Measurements from ENCODE around the gene GRM4. TPM values are rescaled to one million over a fixed set of nuclear protein-coding genes. Genes with fewer than 3 reads are reported as not detected.

Gene GRM4
- total and polyA plus RNA-seq, 2 experiments from 2014 or later = 0.10 to 0.22 TPM

GRCh38 chr6:34093854-34094430 is 51.9 kb downstream of the GRM4 start:
- Histone ChIP-seq H3F3A (ENCODE audit: insufficient read depth) (no peaks in the 10 kb centered on the region), H3K4me3 (no peak overlapping the region), H3K9ac (no peak overlapping the region), H3K27ac (no peak overlapping the region), H3K27me3 (replicated peaks; ENCODE audit: insufficient read depth) (peaks cover 14% of the 10 kb centered on the region), H3K4me1 (ENCODE audit: insufficient read depth) (no peaks in the 10 kb centered on the region), H3K36me3 (ENCODE audit: low read depth) (no peaks in the 10 kb centered on the region), H3K9me2 (ENCODE audit: insufficient read depth) (no peaks in the 10 kb centered on the region), H3K4me2 (ENCODE audit: unreplicated experiment) (no peak overlapping the region), H3K79me2 (ENCODE audit: insufficient read depth) (no peaks in the 10 kb centered on the region), H2AFZ (no peak overlapping the region), H3K9me3 (ENCODE audit: low read depth) (no peaks in the 10 kb centered on the region), H4K20me1 (ENCODE audit: insufficient read depth) (no peaks in the 10 kb centered on the region)
- 5 to 6% methylated on average over 4 of the region's 4 CpGs for WGBS, 2 experiments (ENCODE audit: low coverage in 1 of 2, low lambda C conversion rate in 2 of 2, missing lambda C conversion rate in 2 of 2)
- no peak for DNase-seq
- in situ Hi-C loops (cut with MboI) = no loop called here
- TF ChIP-seq EZH2phosphoT487 (IDR thresholded peaks at IDR 0.05; ENCODE audit: insufficient read depth, low read depth) (no peak), EZH2 (IDR thresholded peaks at IDR 0.05; ENCODE audit: insufficient read depth, poor library complexity, severe bottlenecking) (no peak)

DNA sequence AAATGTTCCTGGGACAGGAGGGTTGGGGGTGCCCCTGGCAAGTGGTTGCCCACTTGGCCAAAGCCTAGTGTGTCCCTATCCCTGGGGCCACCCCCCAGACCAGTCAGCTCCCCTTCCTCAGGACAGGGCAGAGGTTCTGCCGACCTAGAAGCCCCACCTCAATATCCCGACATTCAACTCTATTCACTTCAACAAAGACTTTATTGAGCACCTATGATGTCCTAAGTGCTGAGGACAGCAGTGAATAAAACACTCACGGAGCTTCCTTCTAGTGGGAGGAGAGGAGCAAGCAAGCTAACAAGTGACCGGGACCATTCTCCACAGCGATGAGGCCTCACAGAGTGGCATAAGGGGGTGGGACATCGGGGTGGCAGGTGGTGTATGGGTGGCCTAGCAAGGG is 52.7 kb downstream of the GRM4 start:
- H3K36me3 ChIP-seq (ENCODE audit: low read depth) = no peaks in the 10 kb centered on the region

GRCh38 chr6:34092631-34093030 is 53.3 kb downstream of the GRM4 start:
- Histone ChIP-seq H4K20me1 (ENCODE audit: insufficient read depth) (no peaks in the 10 kb centered on the region), H3K9me3 (ENCODE audit: low read depth) (no peaks in the 10 kb centered on the region), H2AFZ (no peak overlapping the region), H3F3A (ENCODE audit: insufficient read depth) (no peaks in the 10 kb centered on the region), H3K9me2 (ENCODE audit: insufficient read depth) (no peaks in the 10 kb centered on the region), H3K36me3 (ENCODE audit: low read depth) (no peaks in the 10 kb centered on the region), H3K79me2 (ENCODE audit: insufficient read depth) (no peaks in the 10 kb centered on the region), H3K4me1 (ENCODE audit: insufficient read depth) (no peaks in the 10 kb centered on the region), H3K4me2 (ENCODE audit: unreplicated experiment) (no peak overlapping the region), H3K9ac (no peak overlapping the region), H3K4me3 (no peak overlapping the region), H3K27me3 (replicated peaks; ENCODE audit: insufficient read depth) (peaks cover 14% of the 10 kb centered on the region), H3K27ac (no peak overlapping the region)
- 71 to 84% methylated on average over 5 to 10 of the region's 10 CpGs for WGBS, 2 experiments (ENCODE audit: low coverage in 1 of 2, low lambda C conversion rate in 2 of 2, missing lambda C conversion rate in 2 of 2)
- DNase-seq = no peak
- in situ Hi-C loops (cut with MboI) = no loop called here
- TF ChIP-seq EZH2phosphoT487 (IDR thresholded peaks at IDR 0.05; ENCODE audit: insufficient read depth, low read depth) = no peak
- no peak for TF ChIP-seq EZH2 (IDR thresholded peaks at IDR 0.05; ENCODE audit: insufficient read depth, poor library complexity, severe bottlenecking)

More for the DNA sequence above, 52.7 kb downstream of the GRM4 start:
- H3F3A ChIP-seq (ENCODE audit: insufficient read depth) = no peaks in the 10 kb centered on the region
- H3K9me2 ChIP-seq (ENCODE audit: insufficient read depth) = no peaks in the 10 kb centered on the region
- H4K20me1 ChIP-seq (ENCODE audit: insufficient read depth) = no peaks in the 10 kb centered on the region
- no peaks in the 10 kb centered on the region for H3K4me1 ChIP-seq (ENCODE audit: insufficient read depth)
- DNase-seq = no peak
- 75% methylated on average over 6 of the region's 6 CpGs for WGBS, 2 experiments (ENCODE audit: low coverage in 1 of 2, low lambda C conversion rate in 2 of 2, missing lambda C conversion rate in 2 of 2)
- H3K9me3 ChIP-seq (ENCODE audit: low read depth) = no peaks in the 10 kb centered on the region
- no peaks in the 10 kb centered on the region for H3K79me2 ChIP-seq (ENCODE audit: insufficient read depth)
- in situ Hi-C loops (cut with MboI) = no loop called here
- no peak overlapping the region for H3K4me3 ChIP-seq
- H3K4me2 ChIP-seq (ENCODE audit: unreplicated experiment) = no peak overlapping the region
- peaks cover 14% of the 10 kb centered on the region for H3K27me3 ChIP-seq (replicated peaks; ENCODE audit: insufficient read depth)
- no peak overlapping the region for H2AFZ ChIP-seq
- TF ChIP-seq EZH2 (IDR thresholded peaks at IDR 0.05; ENCODE audit: insufficient read depth, poor library complexity, severe bottlenecking) (no peak), EZH2phosphoT487 (IDR thresholded peaks at IDR 0.05; ENCODE audit: insufficient read depth, low read depth) (no peak)
- H3K9ac ChIP-seq = no peak overlapping the region
- H3K27ac ChIP-seq = no peak overlapping the region

GRCh38 chr6:34090935-34091334 is 55.0 kb downstream of the GRM4 start:
- H3K27me3 ChIP-seq (replicated peaks; ENCODE audit: insufficient read depth) = peaks cover 13% of the 10 kb centered on the region
- DNase-seq = no peak
- WGBS, 2 experiments (ENCODE audit: low coverage in 1 of 2, low lambda C conversion rate in 2 of 2, missing lambda C conversion rate in 2 of 2) = 52 to 57% methylated on average over 4 to 5 of the region's 5 CpGs

More at GRCh38 chr6:34090935-34091334, 55.0 kb downstream of the GRM4 start:
- H3F3A ChIP-seq (ENCODE audit: insufficient read depth) = no peaks in the 10 kb centered on the region
- H2AFZ ChIP-seq = no peak overlapping the region
- H3K4me3 ChIP-seq = no peak overlapping the region
- H3K9me3 ChIP-seq (ENCODE audit: low read depth) = no peaks in the 10 kb centered on the region
- H3K4me2 ChIP-seq (ENCODE audit: unreplicated experiment) = no peak overlapping the region
- no peaks in the 10 kb centered on the region for H3K36me3 ChIP-seq (ENCODE audit: low read depth)
- no peaks in the 10 kb centered on the region for H3K9me2 ChIP-seq (ENCODE audit: insufficient read depth)
- H3K9ac ChIP-seq = no peak overlapping the region
- in situ Hi-C loops (cut with MboI) = no loop called here
- no peaks in the 10 kb centered on the region for H3K79me2 ChIP-seq (ENCODE audit: insufficient read depth)
- no peak overlapping the region for H3K27ac ChIP-seq
- no peaks in the 10 kb centered on the region for H3K4me1 ChIP-seq (ENCODE audit: insufficient read depth)
- H4K20me1 ChIP-seq (ENCODE audit: insufficient read depth) = no peaks in the 10 kb centered on the region
- TF ChIP-seq EZH2 (IDR thresholded peaks at IDR 0.05; ENCODE audit: insufficient read depth, poor library complexity, severe bottlenecking) = no peak
- TF ChIP-seq EZH2phosphoT487 (IDR thresholded peaks at IDR 0.05; ENCODE audit: insufficient read depth, low read depth) = no peak
